Bronchial epithelial cell (primary cell): ENCODE results near the gene SLC6A1. TPM values are rescaled to one million over a fixed set of nuclear protein-coding genes. Genes with fewer than 3 reads are reported as not detected.

Experiments
- DNase-seq: peaks from one replicate; pipeline ENCODE4 v3.0.0-alpha.2; 2010; ENCODE audit warnings: low read depth
- FAIRE-seq: peaks from 2 replicates; lab custom pipeline; 2011; peaks lifted over from hg19 to GRCh38; lab: Jason Lieb, UNC
- H3K27me3 ChIP-seq: 2 replicates; pipeline ENCODE4 v1.5.1; 2011; ENCODE audit warnings: low read length; ENCODE audit not compliant: control insufficient read depth, insufficient read depth
- H3K36me3 ChIP-seq: 2 replicates; pipeline ENCODE4 v1.5.1; 2011; ENCODE audit warnings: low read length; ENCODE audit not compliant: control insufficient read depth, insufficient read depth
- H3K4me3 ChIP-seq: 2 replicates; pipeline ENCODE4 v1.5.1; 2011; ENCODE audit warnings: mild to moderate bottlenecking, low read depth, low read length, control low read depth
- CTCF ChIP-seq: IDR thresholded peaks from 2 replicates; pipeline ENCODE4 v1.5.1; 2011; ENCODE audit warnings: mild to moderate bottlenecking, moderate library complexity, low read length, control low read depth, inconsistent platforms; ENCODE audit not compliant: insufficient read depth, severe bottlenecking
- total RNA-seq: library from RNA; depleted of rRNA; stranded (reverse); fragments of >200 nt; gene quantifications from 2 replicates; pipeline ENCODE4 v1.2.1, GENCODE V29; 2014

The SLC6A1 gene
- total RNA-seq, 1 donor from 2014 or later, result not detected

- DNase-seq (no peak), FAIRE-seq (no peak)
- TF ChIP-seq CTCF, result no peak
- H3K4me3 ChIP-seq, result no peak overlapping the region
- no peaks in the 10 kb centered on the region for H3K36me3 ChIP-seq
- peaks cover 48% of the 10 kb centered on the region for H3K27me3 ChIP-seq
Measured at GRCh38 chr3:10995871-10996270, 3.3 kb downstream of the SLC6A1 start.

GRCh38 chr3:10996345-10997013, 3.9 kb downstream of the SLC6A1 start:
- FAIRE-seq, result no peak
- no peak for TF ChIP-seq CTCF
- peaks cover 42% of the 10 kb centered on the region for H3K27me3 ChIP-seq
- no peak for DNase-seq
- H3K4me3 ChIP-seq, result no peak overlapping the region
- H3K36me3 ChIP-seq, result no peaks in the 10 kb centered on the region

GRCh38 chr3:10997196-10997595, 4.6 kb downstream of the SLC6A1 start:
- DNase-seq, result no peak
- no peak for FAIRE-seq
- no peak for TF ChIP-seq CTCF
- Histone ChIP-seq H3K27me3 (peaks cover 36% of the 10 kb centered on the region), H3K4me3 (no peak overlapping the region), H3K36me3 (no peaks in the 10 kb centered on the region)

- DNase-seq (peak; percentile 45), FAIRE-seq (no peak)
- TF ChIP-seq CTCF, result no peak
- Histone ChIP-seq H3K27me3 (peaks cover 28% of the 10 kb centered on the region), H3K36me3 (no peaks in the 10 kb centered on the region), H3K4me3 (no peak overlapping the region)
Measured at GRCh38 chr3:10998542-10998941, 6.0 kb downstream of the SLC6A1 start.

GRCh38 chr3:10999221-11000107, 6.9 kb downstream of the SLC6A1 start:
- H3K27me3 ChIP-seq, result peaks cover 20% of the 10 kb centered on the region
- TF ChIP-seq CTCF, result no peak
- FAIRE-seq (no peak), DNase-seq (no peak)
- H3K36me3 ChIP-seq, result no peaks in the 10 kb centered on the region
- no peak overlapping the region for H3K4me3 ChIP-seq
